Adrenal gland (tissue), 5 donors: ENCODE results near the gene PACSIN2.

Experiments used
- CTCF ChIP-seq, 6 experiments: fragments of 450-650 bp in 4 of 6; fragments of 200-600 bp in 2 of 6; sonication (generic) in 1 of 6; IDR thresholded peaks; 1 replicate in 5 of 6; 2 replicates in 1 of 6; pipeline versions ENCODE4 v1.5.1 to v1.8.0; 2016 to 2021; ENCODE audit warnings: antibody characterized with exemption in 6 of 6, mild to moderate bottlenecking in 2 of 6, moderate library complexity in 1 of 6
- POLR2A ChIP-seq, 2 donors: fragments of 450-650 bp; IDR thresholded peaks; one replicate each; pipeline ENCODE4 v1.6.1; 2017; ENCODE audit warnings: antibody characterized with exemption in 2 of 2, mild to moderate bottlenecking in 2 of 2, moderate library complexity in 1 of 2
- donor health status: DM: no; HTN: no; CAD: no.

DNA sequence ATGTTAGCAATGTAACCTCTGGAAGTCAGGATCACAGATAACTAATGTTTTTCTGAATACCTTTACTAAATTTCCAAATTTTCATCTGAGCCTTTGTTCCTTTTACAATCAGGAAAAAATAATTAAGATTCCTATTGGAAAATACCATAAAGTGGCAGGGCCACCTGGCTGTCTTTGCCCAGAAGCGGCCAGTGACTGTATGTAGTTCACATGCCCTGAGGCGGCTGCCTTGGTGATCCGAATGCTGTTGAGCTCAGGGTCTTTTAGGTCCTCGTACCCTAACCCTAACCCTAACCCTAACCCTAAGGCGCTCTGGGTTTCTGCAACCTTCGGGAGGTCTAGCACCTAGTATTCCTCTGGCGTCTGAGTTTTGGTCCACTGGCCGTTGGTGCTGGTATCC is 149.4 kb downstream of the PACSIN2 start:
- no peak for TF ChIP-seq POLR2A (IDR thresholded peaks at IDR 0.05)
- no peak for TF ChIP-seq CTCF (IDR thresholded peaks at IDR 0.05)
